GM18520 (cell line): Measurements from ENCODE around the gene PHGDH.
"Not testable (repeated sequence)": the region's sequence is repeated elsewhere in the genome, so short reads cannot be mapped to it uniquely, and the experiment has no call there.

Experiments
- ATAC-seq: cut with Tn5 transposase; IDR thresholded peaks from one replicate; pipeline ENCODE4 v1.9.1; 2021; ENCODE audit not compliant: unreplicated experiment

Gene PHGDH

DNA sequence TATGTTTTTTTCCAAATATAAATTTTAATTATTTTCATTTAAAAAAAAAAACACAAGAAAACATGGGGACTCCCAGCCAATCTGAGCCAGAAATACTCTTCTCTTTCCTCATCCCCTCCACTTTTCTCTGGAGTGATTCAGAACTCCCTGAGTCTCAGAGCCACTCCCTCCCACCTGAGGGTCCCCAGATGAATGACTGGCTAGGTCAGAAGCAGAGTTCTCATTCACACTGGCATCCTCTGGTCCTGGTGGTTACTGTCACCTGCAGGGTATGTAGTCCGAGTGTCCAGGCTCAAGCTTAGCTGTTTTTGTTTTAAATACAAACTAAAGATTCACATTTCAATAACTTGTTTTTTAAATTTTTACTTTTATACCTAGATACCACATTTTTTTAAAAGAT lies 50.7 kb downstream of the PHGDH start:
- no peak for ATAC-seq

DNA sequence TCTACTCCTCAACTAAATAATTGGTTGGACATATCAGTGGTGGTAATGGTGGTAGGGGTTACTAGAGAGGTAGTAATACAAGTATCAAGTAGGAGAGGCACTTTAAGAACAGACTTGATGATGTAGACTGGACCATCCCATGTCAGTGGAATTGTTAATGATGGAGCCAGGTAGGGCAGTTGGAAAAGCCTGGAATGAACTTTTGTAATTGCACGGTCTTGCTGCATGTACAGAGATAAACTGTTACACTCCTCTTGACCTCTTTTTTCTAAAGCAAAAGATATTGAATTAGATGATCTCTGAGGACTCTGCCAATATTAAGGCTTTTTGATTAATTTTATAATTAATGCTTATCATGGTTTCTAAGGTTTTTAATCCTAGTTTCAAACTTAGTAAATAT lies 51.2 kb downstream of the PHGDH start:
- no peak for ATAC-seq

DNA sequence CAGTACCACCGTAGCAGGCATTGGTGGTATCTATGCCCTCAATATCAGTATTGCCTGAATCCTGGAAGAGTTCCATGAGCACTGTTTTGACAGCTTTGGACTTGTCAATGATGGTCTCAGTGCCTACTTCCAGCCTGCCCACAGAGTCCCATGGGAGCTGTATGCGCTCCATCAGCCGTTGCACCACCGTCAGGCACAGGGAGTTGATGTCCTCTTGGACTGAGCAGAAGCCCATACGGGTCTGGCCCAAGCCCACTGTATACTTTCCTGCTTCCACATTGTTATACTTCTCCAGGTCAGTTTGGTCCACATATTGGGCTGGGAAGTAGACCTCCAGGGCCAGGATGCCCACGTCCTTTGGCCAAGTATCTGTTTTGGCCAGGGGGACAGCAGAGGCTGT lies 52.5 kb downstream of the PHGDH start:
- no peak for ATAC-seq

DNA sequence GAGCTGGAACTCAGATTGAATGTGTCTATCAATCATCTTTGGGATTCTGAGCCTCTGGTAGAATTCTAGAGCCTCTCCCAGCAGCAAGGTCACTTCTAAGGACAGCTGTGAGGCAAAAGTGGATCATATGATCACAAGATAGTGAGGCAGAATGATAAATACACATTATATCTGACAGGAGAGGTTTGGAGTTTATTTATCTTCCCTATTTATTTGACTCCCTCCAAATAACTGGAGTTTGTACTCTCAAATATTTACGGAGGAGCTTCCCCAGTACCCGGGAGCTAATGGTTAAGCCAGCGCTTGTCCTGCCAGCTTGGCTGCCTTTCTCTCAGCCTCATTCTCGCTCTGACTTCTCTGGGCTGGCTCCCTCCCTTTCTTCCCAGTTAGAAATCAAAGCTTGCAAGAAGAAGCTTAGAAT lies 54.6 kb downstream of the PHGDH start:
- no peak for ATAC-seq

DNA sequence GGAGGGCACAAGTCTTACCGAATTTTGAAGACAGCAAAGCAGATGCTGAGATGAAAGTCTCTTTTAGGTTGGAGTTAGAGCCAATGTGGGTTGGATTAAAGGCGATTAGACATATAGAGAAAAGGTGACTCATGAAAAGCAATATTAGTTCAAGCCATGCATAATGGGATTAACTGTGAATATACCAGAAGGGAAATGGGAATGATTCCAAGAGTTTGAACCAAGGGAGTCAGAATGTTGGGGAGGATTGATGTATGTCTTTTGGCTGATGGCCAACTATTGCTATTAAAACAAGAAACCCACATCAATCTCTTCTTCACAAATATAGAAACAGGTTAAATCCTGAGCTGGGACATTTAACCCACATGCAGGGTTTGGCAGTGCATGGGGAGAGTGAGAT lies 55.8 kb downstream of the PHGDH start:
- no peak for ATAC-seq

DNA sequence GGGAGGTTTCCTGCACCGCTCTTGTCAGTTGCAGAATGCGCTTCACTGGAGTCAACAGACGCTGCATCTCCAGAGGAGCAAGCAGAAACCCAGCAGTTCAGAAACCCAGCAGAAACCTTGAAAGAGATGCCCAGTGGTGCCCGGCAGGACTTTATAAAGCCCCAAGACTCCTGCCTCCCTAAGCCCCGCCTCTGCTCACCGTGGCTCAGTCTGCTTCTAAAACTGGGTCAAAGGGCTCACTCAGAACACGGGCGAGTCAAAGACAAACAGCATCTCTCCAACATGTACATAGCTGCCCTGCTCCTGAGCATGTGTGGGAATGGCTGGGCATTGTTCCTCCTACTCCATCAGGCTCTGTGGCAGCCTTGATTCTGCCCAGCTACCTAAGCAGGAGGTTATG lies 57.0 kb downstream of the PHGDH start, which contains the start of gene HMGCS2:
HMGCS2 (minus strand) TSS at position 128 of the 400 bp plus-strand sequence; CDS start at position 67, 61 bp downstream.
- no peak for ATAC-seq

DNA sequence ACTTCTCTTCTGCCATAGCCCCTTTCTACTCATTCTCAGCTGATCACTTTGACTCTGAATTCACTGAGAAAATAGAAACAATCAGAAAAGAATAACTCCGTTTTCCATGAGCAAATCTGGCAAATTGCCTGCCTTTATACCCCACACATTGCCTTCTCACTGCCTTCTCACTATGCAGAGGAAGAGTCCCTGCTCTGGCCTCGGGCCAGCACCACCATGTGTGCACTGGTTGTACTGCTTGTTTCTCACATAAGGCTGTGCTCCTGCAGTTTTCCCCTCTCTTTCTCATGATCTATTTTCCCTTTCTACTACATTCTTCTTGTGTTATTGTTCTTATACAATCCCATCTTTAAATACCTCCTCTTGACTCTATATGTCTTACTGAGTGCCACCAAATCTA lies 59.3 kb downstream of the PHGDH start:
- ATAC-seq: no peak

DNA sequence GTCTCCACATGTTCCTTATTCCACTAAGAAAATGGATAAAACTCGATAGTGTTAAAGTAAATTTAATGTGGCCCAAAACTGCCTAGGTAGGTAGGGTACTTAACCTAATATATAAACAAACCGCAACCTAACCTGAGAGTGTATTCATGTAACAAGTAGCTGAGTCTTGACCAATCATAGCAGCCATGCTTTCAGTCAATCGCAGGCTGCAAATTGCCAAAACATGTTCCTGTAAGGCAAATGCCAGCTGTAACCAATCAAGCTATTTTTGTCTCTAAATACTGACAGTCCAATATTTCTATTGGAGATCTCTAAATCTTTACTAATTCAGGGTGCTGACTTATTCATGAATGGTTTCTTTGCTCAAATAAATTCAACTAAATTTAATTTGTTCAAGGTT lies 60.0 kb downstream of the PHGDH start:
- no peak for ATAC-seq

DNA sequence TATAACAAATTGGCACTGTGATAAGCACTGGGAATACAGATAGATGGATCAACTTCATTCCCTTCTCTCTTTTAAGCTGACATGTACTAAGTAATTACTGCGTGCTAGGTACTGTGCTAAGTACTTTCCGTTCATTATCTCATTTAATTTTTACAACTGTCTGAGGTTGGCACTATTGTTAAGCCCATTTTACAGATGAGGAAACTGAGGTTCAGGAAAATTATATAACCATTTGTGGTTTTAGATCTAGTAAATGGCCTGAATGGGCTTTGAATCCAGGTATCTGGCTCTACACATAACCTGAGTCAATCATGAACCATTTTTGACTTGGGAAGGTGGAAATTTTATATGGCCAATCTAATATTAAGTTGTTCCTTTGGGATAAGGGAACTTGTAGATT lies 60.6 kb downstream of the PHGDH start:
- ATAC-seq: no peak

DNA sequence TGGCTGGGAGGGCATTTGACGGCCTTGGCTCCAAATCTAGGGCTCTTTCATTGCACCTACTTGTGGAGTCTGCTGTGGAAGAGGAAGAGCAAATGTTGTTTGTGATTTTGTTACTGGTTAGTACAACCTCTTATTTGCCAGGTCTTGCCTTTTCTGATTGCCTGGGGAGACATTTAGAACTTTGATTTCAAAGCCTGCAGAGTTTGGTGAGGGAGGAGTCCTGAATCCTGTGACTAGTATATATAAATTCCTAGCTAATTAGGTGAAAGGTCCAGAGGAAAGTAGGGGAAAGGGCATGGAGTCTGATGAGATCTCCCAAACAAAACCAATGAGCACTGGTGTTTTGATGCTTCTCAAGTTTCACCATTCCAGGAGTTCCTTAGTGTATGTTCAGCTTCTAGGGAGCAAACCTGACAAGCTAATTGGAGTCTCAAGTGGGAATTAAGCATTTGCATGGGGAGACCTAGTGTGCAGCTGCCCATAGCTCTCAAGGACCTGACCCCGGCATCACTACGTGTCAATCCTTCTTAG lies 62.0 kb downstream of the PHGDH start:
- no peak for ATAC-seq

DNA sequence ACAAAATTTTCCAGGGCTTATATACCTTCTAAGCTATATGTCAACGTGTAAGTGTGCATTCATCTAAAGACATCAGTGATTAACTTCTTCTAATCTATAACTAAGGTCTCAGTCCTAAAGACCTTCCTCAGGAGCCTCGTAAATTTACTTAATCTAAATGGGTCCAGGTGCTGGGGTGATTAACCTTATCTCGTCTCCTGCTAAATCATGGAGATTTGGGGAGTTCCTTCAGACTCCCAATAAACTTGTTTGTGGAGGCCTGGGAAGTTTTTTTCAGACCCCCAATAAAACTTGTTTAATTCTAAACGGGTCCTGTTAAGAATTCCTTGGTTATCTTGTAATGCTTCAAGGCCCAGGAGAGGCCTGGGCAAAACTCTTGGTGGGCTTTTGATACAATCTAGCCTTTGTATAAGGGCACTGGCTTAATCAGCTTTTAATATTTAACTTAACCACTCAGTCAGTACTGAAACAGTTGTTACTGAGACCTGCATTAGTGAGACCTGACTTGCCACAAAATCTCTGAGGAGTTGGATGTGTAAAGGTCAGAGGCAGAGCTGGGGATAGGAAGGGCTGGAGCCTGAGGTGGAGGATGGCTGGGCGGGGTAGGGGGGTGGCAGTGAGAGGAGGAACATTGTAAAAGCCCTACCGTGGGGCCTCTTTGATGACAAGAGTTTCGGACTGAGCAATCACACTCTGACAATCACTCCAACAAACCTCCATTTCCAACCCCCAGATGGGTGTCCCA lies 63.2 kb downstream of the PHGDH start:
- ATAC-seq: no peak

DNA sequence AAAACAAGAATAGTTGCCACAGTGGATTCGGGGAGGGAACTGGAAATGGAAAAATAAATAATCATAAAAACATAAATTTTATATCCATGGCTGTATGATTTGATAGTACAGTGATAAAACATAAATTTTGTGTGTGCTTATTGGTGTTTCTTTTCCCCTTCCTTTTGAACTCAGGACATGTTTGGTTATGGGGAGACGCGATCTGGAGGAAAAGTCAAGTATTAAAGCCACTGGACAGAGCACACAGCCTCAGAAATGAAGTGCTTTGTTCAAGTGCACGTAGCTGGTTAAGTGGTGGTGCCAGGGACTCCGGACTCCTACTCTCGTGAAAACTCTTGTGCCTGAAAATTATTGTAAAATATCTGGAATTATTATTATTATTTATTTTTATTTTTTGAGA lies 66.6 kb downstream of the PHGDH start:
- ATAC-seq: no peak

DNA sequence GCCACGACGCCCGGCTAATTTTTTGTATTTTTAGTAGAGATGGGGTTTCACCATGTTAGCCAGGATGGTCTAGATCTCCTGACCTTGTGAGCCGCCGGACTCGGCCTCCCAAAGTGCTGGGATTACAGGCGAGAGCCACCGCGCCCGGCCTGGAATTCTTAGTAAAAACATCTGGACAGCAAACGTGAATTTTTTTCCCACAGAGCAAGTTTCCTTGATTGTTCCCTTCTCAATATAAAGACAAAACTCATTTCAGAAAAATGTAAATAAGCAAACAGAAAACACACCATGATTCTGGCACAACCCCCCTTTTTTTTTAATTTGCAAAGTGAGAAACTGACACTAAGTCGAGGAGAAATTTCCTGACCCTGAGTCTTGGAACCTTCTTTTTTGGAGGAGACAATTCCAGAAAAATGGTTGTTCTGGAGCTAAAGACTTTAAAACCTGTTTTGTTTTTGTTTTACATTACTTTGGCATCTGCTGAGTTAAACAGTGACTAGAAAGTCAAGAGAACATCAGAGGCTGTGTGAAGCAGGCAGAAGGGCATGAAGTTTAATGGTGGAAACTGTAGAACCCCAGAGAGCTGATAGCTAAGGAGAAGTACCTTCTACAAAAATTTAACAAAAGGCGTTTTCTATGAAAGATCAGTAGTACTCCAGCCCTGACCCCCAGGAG lies 67.3 kb downstream of the PHGDH start:
- no peak for ATAC-seq

DNA sequence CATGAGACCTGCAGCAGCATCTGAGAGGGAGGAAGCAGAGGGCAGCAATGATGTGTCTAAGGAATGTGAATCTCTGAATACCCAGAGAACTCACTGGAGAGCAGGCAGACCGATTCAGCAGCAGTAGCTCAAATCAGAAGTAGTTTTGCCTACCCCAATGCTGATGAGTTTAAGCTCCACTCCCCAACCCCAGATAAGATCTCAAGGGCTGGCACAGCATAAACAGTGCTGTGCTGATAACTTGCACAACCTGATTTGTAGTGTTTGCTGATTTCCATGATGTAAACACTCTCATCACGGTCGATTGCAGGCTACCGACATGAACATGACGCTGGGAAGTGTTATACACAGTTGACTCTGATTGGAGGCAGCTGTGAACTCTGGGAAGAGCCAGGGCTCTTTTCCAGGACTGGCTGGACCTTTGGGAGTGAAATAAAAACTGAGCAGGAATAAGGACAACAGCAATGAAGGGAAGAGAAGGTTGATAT lies 68.2 kb downstream of the PHGDH start:
- no peak for ATAC-seq

DNA sequence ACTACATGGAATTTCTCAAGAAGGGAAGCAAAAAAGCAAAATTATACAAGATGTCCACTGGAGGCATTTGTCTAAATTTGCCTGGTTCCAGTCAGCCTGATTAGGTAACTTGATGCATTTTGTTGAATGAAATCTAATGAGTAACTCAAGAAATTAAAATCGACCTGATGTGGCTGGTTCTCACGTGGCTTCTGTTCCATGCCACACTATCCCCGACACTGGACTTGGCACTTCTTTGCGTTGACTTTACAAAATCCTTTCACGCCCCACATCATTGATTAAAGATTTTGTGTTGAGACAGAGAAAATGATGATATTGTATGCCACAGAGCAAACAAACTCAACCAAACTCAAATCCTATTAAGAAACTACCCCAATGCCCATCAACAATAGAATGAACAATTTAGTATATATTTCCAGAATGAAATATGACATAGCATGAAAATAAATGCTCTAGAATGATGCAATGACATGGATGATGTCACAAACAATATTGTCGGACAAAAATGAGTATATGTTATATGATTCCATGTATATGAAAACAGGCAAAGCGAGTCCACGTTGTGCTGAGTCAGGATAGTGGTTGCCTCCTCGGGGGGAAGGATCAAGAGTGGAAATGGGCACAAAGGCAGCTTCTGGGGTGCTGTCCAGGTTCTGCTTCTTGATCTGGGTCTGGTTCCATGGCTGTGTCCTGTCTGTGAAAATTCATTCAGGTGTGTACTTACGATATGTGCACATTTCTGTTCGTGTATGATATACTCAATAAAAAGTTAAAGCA lies 69.9 kb downstream of the PHGDH start:
- ATAC-seq: no peak

DNA sequence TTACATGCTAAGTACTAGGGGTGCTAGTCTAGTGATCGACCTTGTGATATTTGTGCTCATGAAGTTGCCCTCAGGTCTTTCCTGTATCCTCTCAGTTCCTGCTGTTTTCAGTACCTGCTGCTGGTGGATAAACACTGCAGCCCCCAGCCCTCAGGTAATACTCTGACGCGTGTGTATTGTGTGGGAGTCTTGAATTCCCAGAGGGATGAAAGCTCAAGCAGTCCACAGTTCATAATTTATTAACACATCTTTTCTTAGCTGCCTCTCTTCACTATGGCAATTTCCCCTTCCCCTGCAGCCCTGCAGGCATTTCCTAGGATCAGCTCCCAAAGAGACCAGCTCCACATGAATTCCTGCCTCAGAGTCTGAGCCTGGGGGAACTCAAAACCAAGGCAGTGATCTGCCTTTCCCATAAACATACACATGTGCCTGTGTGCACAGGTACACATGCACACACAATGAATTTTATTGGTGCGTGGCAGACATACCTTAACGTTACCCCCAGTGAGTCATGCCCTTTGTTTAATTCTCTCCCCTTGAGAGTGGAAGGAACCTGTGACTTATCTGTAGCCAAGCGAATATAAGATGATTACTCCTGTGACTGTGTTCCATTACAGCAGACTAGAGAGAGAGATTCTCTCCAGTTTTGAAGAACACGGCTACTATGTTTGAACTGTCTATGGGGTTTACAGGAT lies 71.0 kb downstream of the PHGDH start:
- ATAC-seq: no peak

DNA sequence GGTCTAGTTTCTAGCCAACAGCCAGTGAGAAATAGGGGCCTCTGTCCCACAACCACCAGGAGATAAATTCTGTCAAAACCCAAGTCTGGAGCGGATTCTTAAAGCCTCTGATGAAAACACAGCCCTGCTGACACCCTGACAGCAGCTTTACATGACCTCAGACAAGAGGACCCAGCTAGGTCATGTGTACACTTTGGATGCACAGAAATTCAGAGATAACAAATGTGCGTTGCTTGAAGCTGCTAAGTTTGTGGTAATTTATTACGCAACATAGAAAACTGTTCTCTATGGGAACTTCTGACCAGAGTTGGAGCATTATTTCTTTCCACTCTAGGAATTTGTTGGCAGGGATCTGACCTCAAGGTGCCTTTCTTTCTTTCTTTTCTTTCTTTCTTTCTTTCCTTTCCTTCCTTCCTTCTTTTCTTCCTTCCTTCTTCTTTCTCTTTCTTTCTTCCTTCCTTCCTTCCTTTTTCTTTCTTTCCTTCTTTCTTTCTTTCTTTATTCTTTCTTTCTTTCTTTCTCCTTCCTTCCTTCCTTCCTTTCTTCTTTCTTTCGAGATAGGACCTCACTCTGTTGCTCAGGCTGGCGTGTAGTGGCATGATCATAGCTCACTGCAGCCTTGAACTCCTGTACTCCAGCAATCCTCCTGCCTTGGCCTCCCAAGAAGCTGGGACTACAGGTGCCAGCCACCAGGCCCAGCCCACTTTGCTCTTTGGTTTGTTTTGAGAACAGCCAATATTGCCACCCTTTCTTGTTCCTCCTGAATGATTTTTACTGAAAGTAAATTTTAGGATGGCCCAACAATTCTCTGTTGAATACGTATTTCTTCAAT lies 71.8 kb downstream of the PHGDH start:
- ATAC-seq: no peak

DNA sequence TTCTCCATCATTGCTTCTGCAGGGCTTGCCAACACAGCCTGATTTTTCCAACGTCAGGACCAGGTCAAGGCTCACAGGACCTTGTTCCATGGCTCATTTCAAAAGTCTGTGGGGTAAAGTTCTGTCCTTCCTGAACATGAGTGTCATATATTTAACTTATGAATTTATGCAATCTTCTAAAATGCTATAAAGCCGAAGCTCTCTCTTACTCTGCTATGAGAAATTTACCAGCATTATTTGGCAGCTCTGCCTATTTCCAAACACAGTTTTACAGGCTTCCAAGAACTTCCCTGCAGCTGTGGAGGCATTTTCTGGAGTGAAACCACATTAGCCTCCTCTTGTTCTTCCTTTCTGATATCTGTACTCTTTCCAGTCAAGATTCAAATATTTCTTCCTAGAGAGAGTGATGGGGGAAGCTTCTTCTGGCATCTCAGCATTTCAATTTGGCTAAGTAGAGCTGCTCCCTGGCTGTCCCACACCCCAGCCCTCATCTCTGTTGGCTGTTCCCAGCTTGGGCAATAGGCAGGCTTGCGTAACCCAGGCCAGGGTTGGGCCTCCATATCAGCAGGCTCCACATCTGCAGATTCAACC lies 72.6 kb downstream of the PHGDH start:
- ATAC-seq: no peak

DNA sequence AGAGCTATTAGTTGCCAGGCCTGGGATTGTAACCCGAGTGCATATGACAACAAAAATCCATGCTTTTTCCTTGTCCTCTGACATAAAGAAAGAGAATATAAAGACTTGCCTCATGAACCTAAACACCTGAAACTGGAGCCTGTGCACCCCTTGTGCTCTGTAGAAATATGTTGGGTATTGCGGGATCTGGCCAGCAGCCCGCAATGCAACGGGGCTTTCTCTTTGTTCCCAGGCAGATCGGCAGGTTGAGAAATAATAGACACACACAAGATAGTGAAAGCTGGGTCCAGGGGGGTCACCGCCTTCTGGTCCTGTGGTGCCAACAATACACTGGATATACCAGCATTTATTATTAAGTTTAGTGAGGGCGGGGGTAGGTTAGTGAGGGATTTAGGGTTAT lies 74.3 kb downstream of the PHGDH start:
- not testable (repeated sequence) for ATAC-seq
